ENCODE measurements around the gene NAA35.

NAA35 gene

DNA sequence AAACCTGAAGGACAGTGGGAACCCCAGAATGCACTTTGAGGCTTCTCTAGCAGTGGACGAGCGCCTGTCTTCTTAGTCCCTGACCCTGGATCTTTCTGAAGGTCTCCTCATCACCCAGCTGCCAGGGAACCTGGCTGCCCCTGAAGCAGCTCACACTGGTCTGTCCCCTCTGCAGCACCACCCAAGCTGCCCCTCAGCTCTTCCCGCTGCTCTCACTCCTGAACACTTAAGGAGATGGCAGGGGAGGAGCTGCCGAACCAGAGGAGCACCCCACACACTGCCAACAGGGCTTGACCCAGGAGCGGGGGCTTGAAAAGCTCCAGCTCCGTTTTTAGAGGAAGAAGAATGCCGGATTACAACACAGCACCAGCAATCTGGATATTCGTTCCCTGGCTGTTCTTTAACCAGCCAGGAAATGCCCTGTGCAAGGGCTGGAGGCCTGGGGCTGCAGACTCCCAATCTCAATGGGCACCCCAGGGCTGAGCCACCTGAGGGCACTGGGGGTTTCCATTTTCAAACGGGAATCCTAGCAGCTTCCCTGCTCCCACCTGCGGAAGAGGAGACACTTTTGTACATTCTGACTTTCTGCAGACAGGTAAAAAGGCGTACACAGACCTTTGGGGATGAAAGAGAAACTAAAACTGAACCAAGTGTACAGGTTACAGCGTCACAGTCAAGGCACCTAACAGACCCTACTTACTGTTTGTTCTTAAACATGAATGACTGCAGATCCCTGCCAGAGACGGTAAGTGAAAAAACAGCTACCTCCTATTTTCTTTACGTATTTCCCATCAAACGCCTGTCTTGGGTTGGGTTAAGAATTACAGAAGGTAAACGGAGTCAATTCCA is 122.1 kb downstream of the NAA35 start:
- Histone ChIP-seq H3K9ac (no peak overlapping the region), H3K27ac (no peak overlapping the region), H3K79me2 (no peaks in the 10 kb centered on the region), H2AFZ (no peak overlapping the region), H3K4me1 (no peaks in the 10 kb centered on the region), H3K36me3 (ENCODE audit: control insufficient read depth, insufficient read depth, low read length) (no peaks in the 10 kb centered on the region), H3K27me3 (ENCODE audit: control insufficient read depth, insufficient read depth, low read length) (no peaks in the 10 kb centered on the region), H3K4me2 (ENCODE audit: low read length) (no peak overlapping the region), H3K9me3 (ENCODE audit: control insufficient read depth, low read length) (no peaks in the 10 kb centered on the region), H3K4me3 (ENCODE audit: low read depth, low read length) (no peak overlapping the region)
- TF ChIP-seq, protein P1, sequence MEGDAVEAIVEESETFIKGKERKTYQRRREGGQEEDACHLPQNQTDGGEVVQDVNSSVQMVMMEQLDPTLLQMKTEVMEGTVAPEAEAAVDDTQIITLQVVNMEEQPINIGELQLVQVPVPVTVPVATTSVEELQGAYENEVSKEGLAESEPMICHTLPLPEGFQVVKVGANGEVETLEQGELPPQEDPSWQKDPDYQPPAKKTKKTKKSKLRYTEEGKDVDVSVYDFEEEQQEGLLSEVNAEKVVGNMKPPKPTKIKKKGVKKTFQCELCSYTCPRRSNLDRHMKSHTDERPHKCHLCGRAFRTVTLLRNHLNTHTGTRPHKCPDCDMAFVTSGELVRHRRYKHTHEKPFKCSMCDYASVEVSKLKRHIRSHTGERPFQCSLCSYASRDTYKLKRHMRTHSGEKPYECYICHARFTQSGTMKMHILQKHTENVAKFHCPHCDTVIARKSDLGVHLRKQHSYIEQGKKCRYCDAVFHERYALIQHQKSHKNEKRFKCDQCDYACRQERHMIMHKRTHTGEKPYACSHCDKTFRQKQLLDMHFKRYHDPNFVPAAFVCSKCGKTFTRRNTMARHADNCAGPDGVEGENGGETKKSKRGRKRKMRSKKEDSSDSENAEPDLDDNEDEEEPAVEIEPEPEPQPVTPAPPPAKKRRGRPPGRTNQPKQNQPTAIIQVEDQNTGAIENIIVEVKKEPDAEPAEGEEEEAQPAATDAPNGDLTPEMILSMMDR (IDR thresholded peaks at IDR 0.05) = no peak

DNA sequence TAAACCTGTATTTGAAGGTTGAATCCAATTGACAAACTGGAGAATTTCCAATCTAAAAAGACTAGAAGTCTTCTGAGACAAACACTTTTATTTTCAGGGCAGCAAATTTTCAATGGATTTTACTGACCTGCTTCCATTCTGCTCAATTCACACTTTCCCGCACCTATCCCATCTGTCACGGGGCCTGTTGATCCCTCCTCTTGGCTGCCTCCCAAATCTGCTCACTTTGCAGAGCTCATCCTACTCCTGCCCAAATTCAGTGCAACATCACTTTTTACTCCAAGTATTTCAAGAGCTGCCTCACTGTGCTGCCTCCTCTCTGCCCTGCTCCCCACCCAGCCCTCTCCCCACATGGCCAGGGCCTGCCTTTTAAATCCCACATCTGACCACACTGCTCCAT is 123.3 kb downstream of the NAA35 start:
- Histone ChIP-seq H3K36me3 (ENCODE audit: control insufficient read depth, insufficient read depth, low read length) (no peaks in the 10 kb centered on the region), H3K4me2 (ENCODE audit: low read length) (no peak overlapping the region), H3K4me3 (ENCODE audit: low read depth, low read length) (no peak overlapping the region), H2AFZ (no peak overlapping the region), H3K79me2 (no peaks in the 10 kb centered on the region), H3K9me3 (ENCODE audit: control insufficient read depth, low read length) (no peaks in the 10 kb centered on the region), H3K4me1 (no peaks in the 10 kb centered on the region), H3K9ac (no peak overlapping the region), H3K27me3 (ENCODE audit: control insufficient read depth, insufficient read depth, low read length) (no peaks in the 10 kb centered on the region), H3K27ac (no peak overlapping the region)
- TF ChIP-seq, protein P1 (IDR thresholded peaks at IDR 0.05) = no peak

DNA sequence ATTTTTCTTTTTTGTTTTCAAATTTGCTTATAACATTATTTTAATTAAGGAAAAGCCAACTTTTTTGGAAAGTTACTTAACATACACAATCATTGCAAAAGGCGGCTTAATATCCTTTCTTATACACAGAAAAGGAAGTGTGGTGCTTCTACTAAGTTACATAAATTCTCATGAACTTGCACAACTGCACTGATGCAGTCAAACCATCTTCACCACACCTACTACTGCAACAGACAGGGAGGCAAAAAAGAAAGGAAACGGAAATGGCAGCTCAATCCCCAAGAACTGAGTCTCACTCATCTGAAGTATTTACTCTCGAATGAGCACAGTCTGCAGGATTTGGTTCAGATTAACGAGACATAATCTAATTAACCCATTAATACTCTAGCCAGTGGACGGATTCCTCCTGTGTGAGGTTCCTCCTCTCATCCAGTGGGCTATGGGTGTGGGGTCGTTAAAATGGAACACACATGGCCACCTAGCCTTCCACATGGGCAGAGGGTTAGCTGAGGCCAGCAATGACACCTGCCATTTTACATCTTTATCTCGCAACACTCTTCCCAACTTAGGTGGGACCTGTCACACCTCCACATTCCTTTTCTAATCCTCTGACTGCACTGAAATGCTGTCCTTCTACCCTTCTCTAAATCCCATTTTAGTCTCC is 128.4 kb downstream of the NAA35 start:
- no peak overlapping the region for H2AFZ ChIP-seq
- no peaks in the 10 kb centered on the region for H3K27me3 ChIP-seq (ENCODE audit: control insufficient read depth, insufficient read depth, low read length)
- H3K4me3 ChIP-seq (ENCODE audit: low read depth, low read length) = no peak overlapping the region
- H3K9me3 ChIP-seq (ENCODE audit: control insufficient read depth, low read length) = no peaks in the 10 kb centered on the region
- no peak overlapping the region for H3K4me2 ChIP-seq (ENCODE audit: low read length)
- no peaks in the 10 kb centered on the region for H3K4me1 ChIP-seq
- no peaks in the 10 kb centered on the region for H3K79me2 ChIP-seq
- TF ChIP-seq, protein P1 (IDR thresholded peaks at IDR 0.05) = no peak
- no peaks in the 10 kb centered on the region for H3K36me3 ChIP-seq (ENCODE audit: control insufficient read depth, insufficient read depth, low read length)
- no peak overlapping the region for H3K27ac ChIP-seq
- H3K9ac ChIP-seq = no peak overlapping the region
